NCI-H748 (cell line): ENCODE data around the gene FAM193A.

Experiments used
- DNase-seq: peaks from one replicate; lab custom pipeline; 2025; ENCODE audit not compliant: unreplicated experiment; lab: John Stamatoyannopoulos, UW

The FAM193A gene

DNA sequence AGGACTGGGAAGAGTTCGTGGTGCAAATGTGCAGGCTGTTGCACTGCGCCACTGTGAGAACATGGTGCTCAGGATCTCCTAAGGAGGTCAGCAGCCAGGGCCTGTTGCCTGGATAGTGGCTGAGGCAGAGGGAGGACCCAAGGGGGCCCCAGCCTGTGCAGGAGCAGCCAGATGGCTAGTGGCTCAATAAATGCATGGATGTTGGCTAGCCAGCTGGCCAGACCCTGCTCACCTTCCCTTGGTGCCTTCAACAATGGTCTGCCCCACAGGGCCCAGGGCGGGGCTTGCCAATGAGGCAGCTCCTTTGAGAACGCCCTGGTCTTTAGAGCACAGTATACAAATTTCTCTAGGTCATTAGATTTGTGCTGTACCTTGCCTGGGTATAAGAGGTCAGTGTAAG, 152.2 kb downstream of the FAM193A start:
- DNase-seq, result no peak

DNA sequence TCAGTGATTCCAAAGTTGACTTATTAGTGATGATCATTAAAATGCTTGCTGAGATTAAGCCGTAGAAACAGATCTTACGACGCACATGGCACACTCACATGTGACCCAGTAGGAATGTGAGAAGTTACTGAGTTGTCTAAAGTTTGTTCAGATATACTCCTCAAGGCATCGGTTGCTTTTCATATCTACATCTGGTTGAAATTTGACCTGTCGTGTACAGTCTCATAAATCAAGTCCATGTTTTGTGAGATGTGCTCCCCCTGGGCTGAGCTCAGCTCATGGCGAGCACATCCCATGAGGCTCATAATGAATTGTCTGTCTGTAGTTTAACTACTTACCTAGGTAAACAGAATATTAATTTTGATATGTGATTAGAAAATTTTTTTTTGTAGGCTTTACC, 152.7 kb downstream of the FAM193A start:
- no peak for DNase-seq

DNA sequence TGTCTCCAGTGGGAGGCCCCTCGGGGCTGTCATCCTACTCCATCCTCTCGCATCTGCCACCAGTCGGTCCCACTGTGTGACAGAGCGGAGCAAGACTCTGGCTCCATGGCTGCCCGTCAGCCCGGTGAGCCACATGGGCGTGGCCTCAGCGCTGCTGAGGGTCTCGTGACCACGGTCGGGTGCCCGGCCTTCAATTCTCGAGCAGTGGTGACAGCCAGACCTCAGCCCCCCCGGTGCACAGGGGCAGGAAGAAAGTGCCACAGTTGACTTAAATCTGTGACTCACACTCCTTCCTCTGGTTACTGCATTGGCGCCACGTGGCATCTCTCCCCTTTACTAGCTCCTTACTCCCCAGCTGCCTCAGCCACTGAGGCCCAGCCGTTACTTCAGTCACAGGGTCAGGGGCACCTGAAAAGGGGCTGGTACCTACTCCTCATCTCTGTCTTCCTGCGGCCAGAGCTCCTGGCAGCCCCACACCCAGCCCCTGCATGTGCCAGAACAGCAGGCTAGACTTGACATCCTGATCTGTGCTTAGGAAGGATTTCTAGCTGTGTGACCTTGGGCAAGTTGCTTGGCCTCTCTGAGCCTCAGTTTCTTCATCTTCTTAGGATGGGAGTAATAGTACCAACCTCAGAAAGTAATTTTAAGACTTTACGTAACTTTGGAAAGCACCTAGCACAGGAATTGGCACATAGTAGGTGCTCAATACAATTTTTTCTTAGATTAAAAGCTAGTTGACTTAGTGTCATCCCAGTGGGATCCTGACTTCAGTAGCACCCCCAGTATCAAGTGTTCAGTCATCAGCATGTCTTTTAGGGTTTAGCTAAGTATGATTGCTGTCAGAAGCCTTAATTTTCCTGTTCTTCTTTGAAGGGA, 153.6 kb downstream of the FAM193A start:
- no peak for DNase-seq

DNA sequence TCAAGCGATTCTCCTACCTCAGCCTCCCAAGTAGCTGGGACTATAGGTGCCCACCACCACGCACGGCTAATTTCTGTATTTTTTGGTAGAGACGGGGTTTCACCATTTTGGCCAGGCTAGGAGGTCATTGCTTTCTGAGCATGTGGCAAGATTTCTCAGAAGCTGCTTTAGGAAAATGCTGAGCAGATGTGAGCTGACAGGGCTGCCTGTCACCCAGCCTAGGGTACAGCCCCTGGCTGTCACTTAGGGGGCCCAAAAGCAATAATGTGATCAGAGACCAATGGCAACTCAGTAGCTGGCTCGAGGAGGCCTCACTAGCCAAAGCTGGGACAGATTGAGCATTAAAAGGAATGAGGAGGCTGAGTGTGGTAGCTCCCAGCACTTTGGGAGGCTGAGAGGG, 154.9 kb downstream of the FAM193A start:
- DNase-seq, result no peak

DNA sequence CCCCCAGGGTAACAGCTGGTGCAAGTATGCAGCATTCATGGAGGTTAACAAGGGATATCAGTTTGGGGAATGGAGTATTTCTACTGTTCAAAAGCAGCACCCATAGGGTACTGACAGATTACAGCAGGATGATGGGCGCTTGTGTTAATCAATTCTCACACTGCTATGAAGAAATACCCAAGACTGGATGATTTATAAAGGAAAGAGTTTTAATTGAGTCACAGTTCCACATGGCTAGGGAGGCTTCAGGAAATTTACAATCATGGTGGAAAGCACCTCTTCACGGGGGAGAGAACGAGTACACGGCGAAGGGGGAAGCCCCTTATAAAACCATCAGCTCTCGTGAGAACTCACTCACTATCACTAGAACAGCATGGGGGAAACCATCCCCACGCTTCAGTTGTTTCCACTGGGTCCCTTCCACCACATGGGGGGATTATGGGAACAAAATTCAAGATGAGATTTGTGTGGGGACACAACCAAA, 155.5 kb downstream of the FAM193A start:
- DNase-seq, result no peak

DNA sequence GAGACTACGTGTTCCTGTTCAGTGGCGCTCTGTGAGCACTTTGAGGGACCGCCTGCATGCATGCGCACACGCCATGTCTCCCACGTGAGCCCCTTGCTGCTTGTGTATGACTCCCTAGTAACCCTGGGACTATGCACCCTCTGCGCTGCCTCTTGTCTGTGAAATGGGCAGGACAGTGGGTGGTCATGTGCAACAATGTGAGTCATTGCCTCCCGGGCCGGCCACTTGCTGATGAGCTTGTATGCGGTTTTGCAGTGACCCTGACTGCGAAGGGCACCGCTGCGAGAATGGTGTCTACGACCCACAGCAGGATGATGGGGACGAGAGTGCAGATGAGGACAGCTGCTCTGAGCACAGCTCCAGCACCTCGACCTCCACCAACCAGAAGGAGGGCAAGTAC, 158.2 kb downstream of the FAM193A start:
- no peak for DNase-seq

DNA sequence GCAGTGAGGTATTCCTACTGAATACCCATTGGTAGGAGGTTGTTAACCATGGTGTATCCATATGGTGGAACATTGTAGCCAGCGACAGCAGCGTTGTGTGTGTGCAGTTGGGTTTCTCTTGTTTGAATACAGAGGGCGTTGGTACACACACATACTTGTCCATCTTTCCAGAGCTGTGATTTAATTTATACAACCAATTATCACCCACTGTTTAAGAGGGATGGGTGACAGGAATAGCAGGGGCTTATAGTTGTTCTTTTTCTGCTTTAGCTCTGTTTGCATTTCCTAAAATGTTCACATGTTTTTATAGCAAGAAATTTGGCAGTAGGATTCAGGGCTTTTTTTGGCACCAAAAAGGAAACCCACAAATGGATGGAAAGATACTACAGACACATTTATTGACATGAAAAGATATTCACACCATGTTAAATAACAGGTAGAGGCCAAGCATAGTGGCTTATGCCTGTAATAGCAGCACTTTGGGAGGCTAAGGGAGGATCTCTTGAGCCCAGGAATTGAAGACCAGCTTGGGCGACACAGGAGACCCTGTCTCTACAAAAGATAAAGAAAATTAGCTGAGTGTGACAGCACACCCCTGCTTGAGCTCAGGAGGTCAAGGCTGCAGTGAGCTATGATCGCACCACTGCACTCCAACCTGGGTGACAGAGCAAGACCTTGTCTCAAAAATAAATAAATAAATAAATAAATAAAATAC, 159.1 kb downstream of the FAM193A start:
- no peak for DNase-seq

DNA sequence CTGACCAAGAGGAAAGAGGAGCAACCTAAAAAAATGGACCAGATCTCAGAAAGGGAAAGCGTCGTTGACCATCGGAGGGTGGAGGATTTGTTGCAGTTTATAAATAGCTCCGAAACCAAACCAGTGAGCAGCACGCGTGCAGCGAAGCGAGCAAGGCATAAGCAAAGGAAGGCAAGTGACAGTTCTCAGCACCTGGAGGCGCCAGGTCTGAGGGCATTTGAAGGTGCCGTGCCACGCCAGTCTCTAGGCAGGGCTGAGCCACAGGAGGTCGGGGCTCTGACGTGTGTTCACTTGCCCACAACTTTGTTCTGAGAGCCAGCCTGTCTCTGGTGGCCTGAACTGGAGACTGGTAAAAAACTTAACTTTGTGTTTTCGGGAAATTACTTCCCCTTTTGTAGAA, 160.0 kb downstream of the FAM193A start:
- DNase-seq, result no peak

DNA sequence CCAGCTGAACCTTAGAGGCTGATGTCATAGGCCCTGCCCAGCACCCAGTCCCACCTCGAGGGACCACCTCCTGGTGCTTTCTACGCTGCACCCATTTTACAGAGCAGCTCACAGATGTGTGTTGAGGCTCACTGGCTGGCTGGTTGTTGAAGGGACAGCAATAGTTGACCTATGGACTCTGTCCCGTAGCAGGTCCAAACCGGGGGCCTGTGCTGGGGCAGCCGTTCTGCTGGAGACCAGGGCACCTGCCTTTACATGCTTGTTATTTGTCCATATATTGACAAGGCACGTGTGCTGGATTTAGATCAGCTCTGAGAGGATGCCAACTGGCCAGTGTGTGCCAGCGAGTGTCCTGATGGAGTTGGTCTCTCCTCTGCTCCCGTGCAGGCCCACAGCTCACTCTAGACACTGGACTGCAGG, 161.6 kb downstream of the FAM193A start:
- no peak for DNase-seq

DNA sequence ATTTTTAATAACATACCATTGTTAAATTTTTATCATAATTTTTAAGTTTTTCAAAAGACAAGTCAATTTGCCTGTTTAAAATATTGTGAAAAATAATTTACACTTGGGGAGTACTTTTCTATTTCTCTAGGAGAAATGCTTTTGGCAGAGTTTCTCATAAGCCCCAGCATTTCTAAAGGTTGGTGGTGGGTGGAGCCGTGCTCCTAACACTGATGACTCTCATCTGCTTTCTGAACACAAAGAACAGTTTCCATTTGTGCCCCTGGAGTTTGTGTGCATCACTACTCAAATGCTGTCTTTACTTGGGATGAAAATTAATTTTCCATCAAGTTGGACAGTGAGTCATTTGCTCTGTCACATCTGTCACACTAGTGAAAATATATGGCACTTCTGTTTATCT, 162.1 kb downstream of the FAM193A start:
- DNase-seq, result no peak

DNA sequence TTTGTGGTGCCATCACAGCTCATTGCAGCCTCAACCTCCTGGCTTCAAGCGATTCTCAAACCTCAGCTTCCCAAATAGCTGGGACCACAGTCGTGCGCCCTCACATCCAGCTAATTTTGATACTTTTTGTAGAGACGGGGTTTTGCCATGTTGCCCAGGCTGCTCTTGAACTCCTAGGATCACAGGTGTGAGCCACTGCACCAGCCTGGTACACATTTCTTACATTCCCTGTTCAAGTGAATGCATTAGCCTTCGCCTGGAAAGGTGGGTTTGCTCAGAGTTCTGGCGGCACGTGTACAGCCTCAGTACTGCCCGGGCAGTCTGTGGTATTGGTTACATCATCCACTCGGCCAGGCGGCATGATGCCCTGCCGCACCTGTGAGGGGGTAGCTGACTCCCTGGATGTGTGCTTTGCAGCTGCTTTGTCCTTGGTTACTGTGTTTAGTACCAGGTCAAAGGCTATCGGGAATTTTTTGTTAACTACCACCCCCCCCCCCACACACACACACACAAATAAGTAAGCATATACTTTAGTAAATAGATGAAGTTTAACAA, 162.6 kb downstream of the FAM193A start:
- no peak for DNase-seq

DNA sequence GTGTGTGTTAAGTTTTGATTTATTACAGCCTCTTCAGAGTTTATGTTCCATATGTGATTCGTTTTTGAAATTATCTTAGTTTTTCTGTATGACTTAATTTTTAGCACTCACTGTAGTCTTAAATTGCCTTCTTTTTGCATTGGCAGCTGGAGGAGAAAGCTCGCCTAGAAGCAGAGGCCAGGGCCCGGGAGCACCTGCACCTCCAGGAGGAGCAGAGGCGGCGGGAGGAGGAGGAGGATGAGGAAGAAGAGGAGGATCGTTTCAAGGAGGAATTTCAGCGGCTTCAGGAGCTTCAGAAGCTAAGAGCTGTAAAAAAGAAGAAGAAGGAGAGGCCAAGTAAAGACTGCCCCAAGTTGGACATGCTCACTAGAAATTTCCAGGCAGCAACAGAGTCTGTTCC, 163.1 kb downstream of the FAM193A start:
- DNase-seq, result no peak

DNA sequence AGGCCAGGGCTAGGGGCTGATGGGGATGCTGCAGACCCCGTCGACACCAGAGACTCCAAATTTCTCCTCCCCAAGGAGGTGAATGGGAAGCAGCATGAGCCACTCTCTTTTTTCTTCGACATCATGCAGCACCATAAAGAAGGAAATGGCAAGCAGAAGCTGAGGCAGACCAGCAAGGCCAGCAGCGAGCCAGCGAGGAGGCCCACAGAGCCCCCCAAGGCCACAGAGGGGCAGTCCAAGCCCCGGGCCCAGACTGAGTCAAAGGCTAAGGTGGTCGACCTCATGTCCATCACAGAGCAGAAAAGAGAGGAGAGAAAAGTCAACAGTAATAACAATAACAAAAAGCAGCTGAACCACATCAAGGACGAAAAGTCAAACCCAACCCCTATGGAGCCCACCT, 163.6 kb downstream of the FAM193A start:
- DNase-seq, result no peak

DNA sequence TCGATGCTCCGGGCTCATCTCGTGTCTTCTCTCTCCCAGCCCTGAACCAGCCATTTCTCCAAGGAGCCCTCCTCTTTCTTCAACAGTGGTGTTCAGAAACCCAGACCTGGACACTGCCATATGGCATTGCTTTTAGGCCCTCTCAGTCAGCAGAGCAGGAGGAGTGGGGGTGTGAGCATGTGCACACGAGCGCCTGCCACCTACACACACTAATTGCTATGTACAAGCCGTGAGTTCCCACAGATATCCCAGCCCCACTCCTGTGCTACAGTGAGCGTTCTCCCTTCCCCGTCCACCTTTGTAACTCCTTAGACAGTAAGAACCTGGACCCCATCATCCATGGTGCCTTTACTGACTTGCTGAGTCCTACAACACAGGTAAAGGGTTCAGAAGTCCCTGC, 165.9 kb downstream of the FAM193A start:
- DNase-seq, result no peak

DNA sequence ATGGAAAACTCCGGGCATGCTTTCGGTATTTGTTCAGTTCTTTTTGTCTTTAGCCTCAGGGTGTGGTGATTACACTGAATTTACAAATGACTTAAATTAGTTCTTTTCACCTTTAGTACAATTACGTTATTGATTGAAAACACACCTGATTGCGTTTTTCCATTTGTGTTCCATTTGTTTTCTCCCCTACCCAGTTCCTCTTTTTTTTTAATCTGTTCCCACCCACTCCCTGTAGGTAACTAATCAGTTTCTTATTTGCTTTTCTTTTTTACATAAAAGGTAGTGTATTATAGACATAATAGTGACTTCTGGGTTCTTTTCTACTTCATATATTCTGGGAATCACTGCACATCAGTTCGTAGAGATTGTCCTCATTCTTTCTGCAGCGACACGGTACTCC, 166.3 kb downstream of the FAM193A start:
- DNase-seq, result no peak

DNA sequence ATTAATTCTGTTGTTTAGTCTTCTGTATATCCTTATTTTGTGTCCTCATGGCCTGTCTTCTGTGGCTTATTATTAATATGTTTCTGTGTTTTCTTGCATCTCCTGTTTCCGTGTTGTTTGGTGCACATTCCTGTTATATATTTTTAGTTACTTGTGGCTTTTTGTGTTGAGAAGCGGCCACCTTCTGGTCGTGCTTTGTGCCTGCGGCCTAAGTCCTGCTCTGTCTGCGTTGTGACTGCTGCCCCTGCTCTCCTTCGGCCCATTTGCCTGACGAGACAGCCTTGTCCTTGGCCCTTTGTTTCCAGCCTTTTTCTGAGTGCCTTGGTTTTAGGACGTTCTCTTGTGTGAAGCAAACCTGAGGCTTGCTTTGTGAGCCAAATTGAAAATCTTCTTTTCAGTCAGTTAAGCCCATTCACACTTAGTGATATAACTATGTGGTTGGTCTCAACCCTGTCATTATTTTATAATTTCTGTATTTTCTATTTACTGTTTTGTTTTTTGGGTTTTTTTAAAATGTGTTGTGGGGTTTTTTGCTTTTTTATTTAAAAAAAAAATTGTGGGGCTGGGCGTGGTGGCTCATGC, 175.9 kb downstream of the FAM193A start:
- DNase-seq, result no peak

DNA sequence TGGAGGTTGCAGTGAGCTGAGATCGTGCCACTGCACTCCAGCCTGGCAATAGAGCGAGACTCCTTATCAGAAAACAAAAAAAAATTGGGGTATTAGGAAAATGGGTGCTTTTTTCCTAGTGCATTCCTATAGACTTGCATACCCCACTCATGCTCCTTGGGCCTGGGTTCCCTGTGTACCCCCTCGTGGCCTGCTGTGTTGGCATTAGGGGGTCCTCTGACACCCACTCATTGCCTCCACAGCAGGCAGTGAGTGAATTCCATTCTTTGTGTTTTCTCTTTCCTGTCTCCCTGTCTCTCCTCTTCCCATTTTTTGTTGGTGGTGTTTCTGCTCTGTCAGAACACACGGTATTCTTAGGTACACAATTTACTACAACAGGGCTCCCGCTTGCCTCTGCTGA, 176.9 kb downstream of the FAM193A start:
- no peak for DNase-seq

DNA sequence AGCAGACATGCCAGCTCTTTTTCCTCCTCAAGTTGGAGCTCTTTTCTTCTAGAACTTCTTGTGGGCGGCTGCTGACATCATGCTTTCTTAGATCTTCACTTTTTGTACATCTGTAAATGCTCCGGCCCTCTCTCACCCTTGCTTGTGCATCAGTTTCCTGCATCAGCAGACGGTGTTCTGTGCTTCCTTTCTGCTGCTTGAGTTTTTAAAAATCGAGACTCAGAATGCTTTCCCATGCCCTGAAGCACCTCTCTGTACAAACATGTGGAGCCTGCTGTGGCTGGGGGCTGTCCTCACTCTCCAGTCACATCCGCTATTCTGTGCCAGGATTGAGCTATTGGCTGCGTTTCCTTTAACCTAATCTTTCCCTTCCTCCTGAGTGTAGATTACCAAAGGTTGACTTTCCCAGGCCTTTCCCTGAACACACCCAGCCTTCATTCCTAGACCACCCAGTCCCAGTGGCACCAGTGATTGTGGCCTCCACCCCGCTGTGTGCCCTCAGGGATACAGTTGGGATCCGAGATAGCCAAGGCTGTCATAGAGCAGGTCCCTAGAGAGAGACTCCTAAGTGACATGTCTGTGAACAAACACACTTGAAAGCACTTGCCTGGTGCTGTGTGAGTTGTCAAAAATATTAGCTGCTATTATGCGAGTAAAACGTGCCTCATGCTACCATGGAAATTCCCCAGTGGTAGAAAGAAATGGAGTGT, 177.8 kb downstream of the FAM193A start:
- no peak for DNase-seq

DNA sequence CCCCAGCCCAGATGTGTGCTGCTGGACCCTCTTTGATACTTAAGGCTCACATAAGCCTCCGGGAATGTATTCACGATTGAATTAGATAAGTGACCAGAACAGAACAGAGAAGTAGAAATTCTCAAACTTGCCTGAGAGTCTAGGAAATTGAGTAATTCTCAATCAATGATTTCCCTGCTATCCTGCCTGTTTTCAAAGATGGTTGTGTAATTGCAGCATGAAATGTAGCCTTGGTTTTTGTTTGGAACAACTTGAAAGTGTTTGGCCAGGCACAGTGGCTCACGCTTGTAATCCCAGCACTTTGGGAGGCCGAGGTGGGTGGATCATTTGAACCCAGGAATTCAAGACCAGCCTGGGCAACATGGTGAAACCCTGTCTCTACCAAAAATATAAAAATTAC, 178.5 kb downstream of the FAM193A start:
- no peak for DNase-seq

DNA sequence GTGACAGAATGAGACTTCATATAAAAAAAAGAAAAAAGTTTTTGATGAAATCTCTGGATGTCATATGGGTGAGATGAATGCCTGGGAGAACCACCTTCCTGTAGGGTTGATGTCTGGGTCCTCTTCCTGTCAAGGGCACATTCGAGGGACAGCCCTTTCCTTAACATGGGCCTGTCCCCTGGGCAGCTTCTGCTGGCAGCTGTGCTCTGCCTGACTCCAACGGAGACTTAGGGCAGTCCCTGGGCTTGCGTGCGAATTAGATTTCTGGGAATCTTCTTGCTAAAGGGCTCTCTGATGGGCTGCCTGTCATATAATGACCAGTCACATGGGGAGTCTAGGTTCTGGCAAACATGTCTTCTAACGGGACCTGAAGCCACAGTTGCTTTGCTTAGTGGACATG, 179.0 kb downstream of the FAM193A start:
- no peak for DNase-seq

DNA sequence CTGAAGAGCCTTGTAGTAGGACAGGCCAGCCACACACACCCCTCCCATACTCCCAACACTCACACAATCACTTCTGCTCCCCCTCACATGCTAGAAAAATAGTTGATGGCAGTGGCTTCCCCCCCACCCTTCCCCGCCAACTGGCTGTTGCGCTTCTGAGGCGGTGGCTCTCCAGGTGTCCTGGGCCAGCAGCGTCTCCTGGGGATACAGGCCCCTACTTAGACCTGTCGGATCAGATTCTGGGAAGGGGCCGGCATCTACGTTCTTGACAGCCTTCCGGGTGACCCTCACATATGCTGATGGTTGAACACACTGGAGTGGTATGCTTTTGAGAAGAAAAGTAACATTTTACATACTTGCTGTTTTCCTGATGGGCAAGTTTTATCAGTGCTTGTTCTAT, 179.8 kb downstream of the FAM193A start:
- no peak for DNase-seq
